ENCODE measurements around the gene COL18A1. TPM values are rescaled to one million over a fixed set of nuclear protein-coding genes. Genes with fewer than 3 reads are reported as not detected.

The COL18A1 gene
- polyA plus RNA-seq, 1 of the 3 experiments (the other 2 are of a cell fraction), result 118 TPM

DNA sequence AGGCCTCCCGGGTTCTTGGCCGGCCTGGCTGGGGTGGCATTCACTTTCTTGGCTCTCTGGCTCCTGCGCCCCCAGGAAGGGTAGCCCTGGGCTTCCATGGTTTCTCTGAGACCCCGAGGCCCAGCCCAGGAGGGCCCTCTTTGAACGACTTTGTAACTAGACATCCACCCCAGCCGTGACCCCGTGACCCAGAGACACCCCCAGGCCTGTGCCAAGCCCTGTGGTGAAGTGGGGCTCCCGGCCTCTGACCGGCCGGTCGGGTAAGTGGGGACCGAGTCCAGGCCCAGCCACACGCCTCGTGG lies 64.0 kb downstream of the COL18A1 start (continued):
- TF ChIP-seq NFIC (IDR thresholded peaks at IDR 0.05; ENCODE audit: borderline replicate concordance) (no peak), ELF1 (IDR thresholded peaks at IDR 0.05) (no peak), JUND (IDR thresholded peaks at IDR 0.05) (no peak), RCOR1 (IDR thresholded peaks at IDR 0.05; ENCODE audit: low read length) (no peak), CHD2 (IDR thresholded peaks at IDR 0.05; ENCODE audit: low read length, partially characterized antibody) (no peak), EZH2phosphoT487 (IDR thresholded peaks at IDR 0.05; ENCODE audit: borderline replicate concordance, low read depth) (no peak), RXRA (IDR thresholded peaks at IDR 0.05; ENCODE audit: borderline replicate concordance, low read depth) (no peak)

GRCh38 chr21:45469273-45470086 lies 64.5 kb downstream of the COL18A1 start:
- no peak overlapping the region for H2AFZ ChIP-seq (ENCODE audit: low read depth)
- no peak overlapping the region for H3K4me2 ChIP-seq
- no peak overlapping the region for H3K9ac ChIP-seq
- H3F3A ChIP-seq (replicated peaks; ENCODE audit: insufficient read depth), result peaks cover 17% of the 10 kb centered on the region
- peak overlapping the region in 1 of 2 experiments; percentile 85; a peak in 1 of 4 replicates for H3K27ac ChIP-seq (ENCODE audit: low read depth in 2 of 2, low read length in 1 of 2)
- H3K27me3 ChIP-seq (ENCODE audit: insufficient read depth), result no peaks in the 10 kb centered on the region
- TF ChIP-seq CHD2 (IDR thresholded peaks at IDR 0.05; ENCODE audit: low read length, partially characterized antibody) (no peak), MXI1 (IDR thresholded peaks at IDR 0.05; ENCODE audit: low read depth, low read length) (no peak), GABPA (IDR thresholded peaks at IDR 0.05; ENCODE audit: low read depth) (no peak), MAX (IDR thresholded peaks at IDR 0.05; ENCODE audit: low read depth) (no peak), NFIC (IDR thresholded peaks at IDR 0.05; ENCODE audit: borderline replicate concordance) (no peak), TAF1 (IDR thresholded peaks at IDR 0.05; ENCODE audit: borderline replicate concordance, low read depth, low read length) (no peak), EP300 (IDR thresholded peaks at IDR 0.05; ENCODE audit: borderline replicate concordance in 1 of 2, low read depth in 1 of 2, low read length in 1 of 2) (no peak), JUND (IDR thresholded peaks at IDR 0.05) (no peak), MEF2A (IDR thresholded peaks at IDR 0.05; ENCODE audit: borderline replicate concordance, low read depth) (no peak), RCOR1 (IDR thresholded peaks at IDR 0.05; ENCODE audit: low read length) (no peak), REST (IDR thresholded peaks at IDR 0.05; ENCODE audit: low read depth, low read length) (no peak), ELF1 (IDR thresholded peaks at IDR 0.05) (no peak), FOSL2 (IDR thresholded peaks at IDR 0.05; ENCODE audit: borderline replicate concordance, low read depth) (no peak)
- TF ChIP-seq, protein P1, sequence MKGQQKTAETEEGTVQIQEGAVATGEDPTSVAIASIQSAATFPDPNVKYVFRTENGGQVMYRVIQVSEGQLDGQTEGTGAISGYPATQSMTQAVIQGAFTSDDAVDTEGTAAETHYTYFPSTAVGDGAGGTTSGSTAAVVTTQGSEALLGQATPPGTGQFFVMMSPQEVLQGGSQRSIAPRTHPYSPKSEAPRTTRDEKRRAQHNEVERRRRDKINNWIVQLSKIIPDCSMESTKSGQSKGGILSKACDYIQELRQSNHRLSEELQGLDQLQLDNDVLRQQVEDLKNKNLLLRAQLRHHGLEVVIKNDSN (IDR thresholded peaks at IDR 0.05; ENCODE audit: borderline replicate concordance, low read depth), result no peak
- TF ChIP-seq, protein P2, sequence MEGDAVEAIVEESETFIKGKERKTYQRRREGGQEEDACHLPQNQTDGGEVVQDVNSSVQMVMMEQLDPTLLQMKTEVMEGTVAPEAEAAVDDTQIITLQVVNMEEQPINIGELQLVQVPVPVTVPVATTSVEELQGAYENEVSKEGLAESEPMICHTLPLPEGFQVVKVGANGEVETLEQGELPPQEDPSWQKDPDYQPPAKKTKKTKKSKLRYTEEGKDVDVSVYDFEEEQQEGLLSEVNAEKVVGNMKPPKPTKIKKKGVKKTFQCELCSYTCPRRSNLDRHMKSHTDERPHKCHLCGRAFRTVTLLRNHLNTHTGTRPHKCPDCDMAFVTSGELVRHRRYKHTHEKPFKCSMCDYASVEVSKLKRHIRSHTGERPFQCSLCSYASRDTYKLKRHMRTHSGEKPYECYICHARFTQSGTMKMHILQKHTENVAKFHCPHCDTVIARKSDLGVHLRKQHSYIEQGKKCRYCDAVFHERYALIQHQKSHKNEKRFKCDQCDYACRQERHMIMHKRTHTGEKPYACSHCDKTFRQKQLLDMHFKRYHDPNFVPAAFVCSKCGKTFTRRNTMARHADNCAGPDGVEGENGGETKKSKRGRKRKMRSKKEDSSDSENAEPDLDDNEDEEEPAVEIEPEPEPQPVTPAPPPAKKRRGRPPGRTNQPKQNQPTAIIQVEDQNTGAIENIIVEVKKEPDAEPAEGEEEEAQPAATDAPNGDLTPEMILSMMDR (IDR thresholded peaks at IDR 0.05), result no peak
- TF ChIP-seq, protein P3, sequence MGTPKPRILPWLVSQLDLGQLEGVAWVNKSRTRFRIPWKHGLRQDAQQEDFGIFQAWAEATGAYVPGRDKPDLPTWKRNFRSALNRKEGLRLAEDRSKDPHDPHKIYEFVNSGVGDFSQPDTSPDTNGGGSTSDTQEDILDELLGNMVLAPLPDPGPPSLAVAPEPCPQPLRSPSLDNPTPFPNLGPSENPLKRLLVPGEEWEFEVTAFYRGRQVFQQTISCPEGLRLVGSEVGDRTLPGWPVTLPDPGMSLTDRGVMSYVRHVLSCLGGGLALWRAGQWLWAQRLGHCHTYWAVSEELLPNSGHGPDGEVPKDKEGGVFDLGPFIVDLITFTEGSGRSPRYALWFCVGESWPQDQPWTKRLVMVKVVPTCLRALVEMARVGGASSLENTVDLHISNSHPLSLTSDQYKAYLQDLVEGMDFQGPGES (IDR thresholded peaks at IDR 0.05; ENCODE audit: low read depth, low read length), result no peak
- WGBS (ENCODE audit: low lambda C conversion rate), result 82% methylated on average over 12 of the region's 24 CpGs
- H3K4me1 ChIP-seq (ENCODE audit: control insufficient read depth in 1 of 2, insufficient read depth in 2 of 2, low read depth in 1 of 2, low read length in 1 of 2), result peaks cover 16 to 34% of the 10 kb centered on the region in 2 experiments; a peak in 3 of 4 replicates
- DNase-seq, result no peak
- peaks cover 62% of the 10 kb centered on the region for H4K20me1 ChIP-seq (ENCODE audit: insufficient read depth)
- peaks cover 72% of the 10 kb centered on the region for H3K79me2 ChIP-seq (ENCODE audit: insufficient read depth)
- H3K4me3 ChIP-seq (ENCODE audit: low read depth in 2 of 2, low read length in 1 of 2), result no peak overlapping the region
- CTCF ChIA-PET, result interaction anchor here (1.3 to 2.2 kb wide), 3 partner anchors 9 to 351 kb away, joined by 3 to 21 read pairs (median 3); no protein-coding TSS in a partner anchor
- POLR2A ChIA-PET, result no interaction called here
- H3K9me2 ChIP-seq, result no peaks in the 10 kb centered on the region
- peaks cover 4 to 13% of the 10 kb centered on the region in 2 experiments for H3K36me3 ChIP-seq (replicated peaks in 1 of 2; ENCODE audit: control insufficient read depth in 1 of 2, insufficient read depth in 2 of 2, low read length in 1 of 2)
- H3K9me3 ChIP-seq, result no peaks in the 10 kb centered on the region
